Glomerular endothelial cell (primary cell): ENCODE measurements around the gene COL3A1. TPM values are rescaled to one million over a fixed set of nuclear protein-coding genes. Genes with fewer than 3 reads are reported as not detected.

ENCODE experiments used
- total RNA-seq: library from RNA; depleted of rRNA; stranded (reverse); fragments of >200 nt; gene quantifications from 2 replicates; pipeline ENCODE4 v1.2.3, GENCODE V29; 2015

Gene COL3A1
- total RNA-seq, 1 donor from 2014 or later, result 54.2 TPM

Other genes starting within 250 kb of the COL3A1 start
- gene COL5A2, start 205.4 kb downstream of the COL3A1 start, total RNA-seq, result 110 and 229 TPM in 2 replicates